B cell (primary cell): ENCODE data around the gene RAB7B.

Experiments
- EZH2 ChIP-seq: IDR thresholded peaks from 2 replicates; pipeline ENCODE4 v1.6.1; 2012; ENCODE audit warnings: borderline replicate concordance, low read depth, mild to moderate bottlenecking, moderate library complexity, low read length; ENCODE audit not compliant: insufficient read depth, poor library complexity, severe bottlenecking
- TF ChIP-seq, protein P1 (sequence below): fragments of 200-600 bp; IDR thresholded peaks from one replicate; pipeline ENCODE4 v1.8.0; 2022; ENCODE audit warnings: antibody characterized with exemption, mild to moderate bottlenecking

- TF ChIP-seq, protein P1, sequence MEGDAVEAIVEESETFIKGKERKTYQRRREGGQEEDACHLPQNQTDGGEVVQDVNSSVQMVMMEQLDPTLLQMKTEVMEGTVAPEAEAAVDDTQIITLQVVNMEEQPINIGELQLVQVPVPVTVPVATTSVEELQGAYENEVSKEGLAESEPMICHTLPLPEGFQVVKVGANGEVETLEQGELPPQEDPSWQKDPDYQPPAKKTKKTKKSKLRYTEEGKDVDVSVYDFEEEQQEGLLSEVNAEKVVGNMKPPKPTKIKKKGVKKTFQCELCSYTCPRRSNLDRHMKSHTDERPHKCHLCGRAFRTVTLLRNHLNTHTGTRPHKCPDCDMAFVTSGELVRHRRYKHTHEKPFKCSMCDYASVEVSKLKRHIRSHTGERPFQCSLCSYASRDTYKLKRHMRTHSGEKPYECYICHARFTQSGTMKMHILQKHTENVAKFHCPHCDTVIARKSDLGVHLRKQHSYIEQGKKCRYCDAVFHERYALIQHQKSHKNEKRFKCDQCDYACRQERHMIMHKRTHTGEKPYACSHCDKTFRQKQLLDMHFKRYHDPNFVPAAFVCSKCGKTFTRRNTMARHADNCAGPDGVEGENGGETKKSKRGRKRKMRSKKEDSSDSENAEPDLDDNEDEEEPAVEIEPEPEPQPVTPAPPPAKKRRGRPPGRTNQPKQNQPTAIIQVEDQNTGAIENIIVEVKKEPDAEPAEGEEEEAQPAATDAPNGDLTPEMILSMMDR: no peak
- TF ChIP-seq EZH2: no peak
These were observed 38.4 kb upstream of the RAB7B start for GRCh38 chr1:206041640-206042039.
